Endothelial cell of umbilical vein (primary cell): ENCODE data around the gene GIPC3.
"Not testable (repeated sequence)": the region's sequence is repeated elsewhere in the genome, so short reads cannot be mapped to it uniquely, and the experiment has no call there.

Experiments
- CTCF ChIP-seq, 2 donors: IDR thresholded peaks; 1 replicate in 1 of 2; 2 replicates in 1 of 2; pipeline ENCODE4 v1.5.1; 2011; ENCODE audit warnings: low read length in 2 of 2, mild to moderate bottlenecking in 2 of 2, moderate library complexity in 2 of 2, control low read depth in 1 of 2, inconsistent platforms in 1 of 2, low read depth in 1 of 2; ENCODE audit not compliant: insufficient read depth in 1 of 2; ENCODE audit errors: extremely low read depth in 1 of 2
- EZH2 ChIP-seq: IDR thresholded peaks from 2 replicates; pipeline ENCODE4 v1.6.1; 2012; ENCODE audit warnings: borderline replicate concordance, low read depth, mild to moderate bottlenecking, moderate library complexity, low read length, inconsistent platforms; ENCODE audit not compliant: severe bottlenecking
- FOS ChIP-seq: IDR thresholded peaks from 2 replicates; pipeline ENCODE4 v1.6.1; 2011; ENCODE audit warnings: mild to moderate bottlenecking, low read length, moderate library complexity, borderline replicate concordance; ENCODE audit not compliant: insufficient read depth
- GATA2 ChIP-seq: IDR thresholded peaks from 2 replicates; pipeline ENCODE4 v1.7.0; 2011; ENCODE audit warnings: low read depth, mild to moderate bottlenecking, moderate library complexity, mixed read lengths, low read length; ENCODE audit not compliant: insufficient read length, insufficient read depth
- JUN ChIP-seq: IDR thresholded peaks from 2 replicates; pipeline ENCODE4 v1.6.1; 2011; ENCODE audit warnings: borderline replicate concordance, low read depth; ENCODE audit not compliant: insufficient read length, insufficient read depth
- MAX ChIP-seq: IDR thresholded peaks from 2 replicates; pipeline ENCODE4 v1.6.1; 2011; ENCODE audit not compliant: insufficient read depth, insufficient read length
- MYC ChIP-seq: IDR thresholded peaks from one replicate; pipeline ENCODE4 v1.6.1; 2011; ENCODE audit warnings: mild to moderate bottlenecking, low read depth, low read length
- POLR2A ChIP-seq: IDR thresholded peaks from 2 replicates; pipeline ENCODE4 v1.6.1; 2012; ENCODE audit warnings: low read depth, mild to moderate bottlenecking, control low read depth, low read length
- POLR2AphosphoS5 ChIP-seq: IDR thresholded peaks from 2 replicates; pipeline ENCODE4 v1.6.1; 2012; ENCODE audit warnings: low read depth, mild to moderate bottlenecking, control low read depth, low read length, moderate library complexity; ENCODE audit not compliant: insufficient read depth

GRCh38 chr19:3581792-3582191, 3.5 kb upstream of the GIPC3 start:
- not testable (repeated sequence) for TF ChIP-seq JUN; POLR2A; CTCF (IDR thresholded peaks at IDR 0.05; ENCODE audit: extremely low read depth in 1 of 2, insufficient read depth in 1 of 2, low read depth in 1 of 2, low read length in 2 of 2); POLR2AphosphoS5; EZH2; MAX; MYC; GATA2; FOS
